GF-D8 (cell line): Measurements from ENCODE around the gene EVI5.
A peak's percentile ranks its signal among the peaks of the same experiment; 100 is the strongest.
"Not testable (repeated sequence)": the region's sequence is repeated elsewhere in the genome, so short reads cannot be mapped to it uniquely, and the experiment has no call there.

Source experiments
- DNase-seq: peaks from one replicate; lab custom pipeline; 2025; lab: John Stamatoyannopoulos, UW

The EVI5 gene

GRCh38 chr1:92791487-92792066, 6.7 kb upstream of the EVI5 start:
- no peak for DNase-seq

GRCh38 chr1:92790867-92791266, 6.0 kb upstream of the EVI5 start:
- no peak for DNase-seq

GRCh38 chr1:92790081-92790480, 5.2 kb upstream of the EVI5 start:
- DNase-seq, result no peak

GRCh38 chr1:92786111-92786901, 1.4 kb upstream of the EVI5 start:
- peak; percentile 13 for DNase-seq

GRCh38 chr1:92784021-92784638, 778 bp downstream of the EVI5 start:
- DNase-seq, result peak; percentile 15

- DNase-seq, result not testable (repeated sequence)
These were observed 1.4 kb downstream of the EVI5 start for GRCh38 chr1:92783550-92783949.

GRCh38 chr1:92778376-92778775, 6.5 kb downstream of the EVI5 start:
- DNase-seq, result no peak

- no peak for DNase-seq
These were observed 10.5 kb downstream of the EVI5 start for GRCh38 chr1:92774407-92774806.

GRCh38 chr1:92773749-92774148, 11.2 kb downstream of the EVI5 start:
- DNase-seq, result not testable (repeated sequence)

- no peak for DNase-seq
These were observed 15.1 kb downstream of the EVI5 start for GRCh38 chr1:92769856-92770255.

- DNase-seq, result no peak
These were observed 16.0 kb downstream of the EVI5 start for GRCh38 chr1:92768915-92769314.

GRCh38 chr1:92768296-92768695, 16.6 kb downstream of the EVI5 start:
- DNase-seq, result no peak

GRCh38 chr1:92764116-92764515, 20.8 kb downstream of the EVI5 start:
- DNase-seq, result no peak

GRCh38 chr1:92762355-92762754, 22.6 kb downstream of the EVI5 start:
- DNase-seq, result no peak

GRCh38 chr1:92759361-92759760, 25.5 kb downstream of the EVI5 start:
- no peak for DNase-seq

- DNase-seq, result no peak
These were observed 28.4 kb downstream of the EVI5 start for GRCh38 chr1:92756537-92756936.

- no peak for DNase-seq
These were observed 29.1 kb downstream of the EVI5 start for GRCh38 chr1:92755541-92756461.

GRCh38 chr1:92754719-92755050, 30.2 kb downstream of the EVI5 start:
- DNase-seq, result no peak

- no peak for DNase-seq
These were observed 30.7 kb downstream of the EVI5 start for GRCh38 chr1:92754000-92754718.

- DNase-seq, result no peak
These were observed 32.2 kb downstream of the EVI5 start for GRCh38 chr1:92752719-92753118.

- DNase-seq, result peak; percentile 38
These were observed 35.8 kb downstream of the EVI5 start for GRCh38 chr1:92749024-92749634.
